Ishikawa (cell line): ENCODE data around the gene EXOC3.

Experiments used
- CEBPB ChIP-seq: IDR thresholded peaks from 2 replicates; pipeline ENCODE4 v1.6.1; 2012
- CREB1 ChIP-seq: IDR thresholded peaks from 2 replicates; pipeline ENCODE4 v1.6.1; 2012; ENCODE audit warnings: low read depth
- EGR1 ChIP-seq: IDR thresholded peaks from 2 replicates; pipeline ENCODE4 v1.6.1; 2012
- EP300 ChIP-seq: IDR thresholded peaks from 2 replicates; pipeline ENCODE4 v1.6.1; 2012; ENCODE audit warnings: borderline replicate concordance
- FOXM1 ChIP-seq: IDR thresholded peaks from 2 replicates; pipeline ENCODE4 v1.6.1; 2012; ENCODE audit warnings: low read depth, borderline replicate concordance
- MAX ChIP-seq: IDR thresholded peaks from 2 replicates; pipeline ENCODE4 v1.6.1; 2012
- NFIC ChIP-seq: IDR thresholded peaks from 2 replicates; pipeline ENCODE4 v1.6.1; 2012
- RAD21 ChIP-seq: IDR thresholded peaks from 2 replicates; pipeline ENCODE4 v1.6.1; 2012; ENCODE audit warnings: low read depth
- TAF1 ChIP-seq: IDR thresholded peaks from 2 replicates; pipeline ENCODE4 v1.6.1; 2012; ENCODE audit warnings: low read depth, mild to moderate bottlenecking
- TCF12 ChIP-seq: IDR thresholded peaks from 2 replicates; pipeline ENCODE4 v1.6.1; 2012; ENCODE audit warnings: low read depth
- TEAD4 ChIP-seq: IDR thresholded peaks from 2 replicates; pipeline ENCODE4 v1.6.1; 2012
- YY1 ChIP-seq: IDR thresholded peaks from 2 replicates; pipeline ENCODE4 v1.6.1; 2012; ENCODE audit warnings: low read depth
- ZBTB7A ChIP-seq: IDR thresholded peaks from 2 replicates; pipeline ENCODE4 v1.6.1; 2012; ENCODE audit warnings: low read depth
- TF ChIP-seq, protein P1 (sequence below): IDR thresholded peaks from 2 replicates; pipeline ENCODE4 v1.6.1; 2012; ENCODE audit warnings: low read depth, mild to moderate bottlenecking
- TF ChIP-seq, protein P2 (sequence below): IDR thresholded peaks from 2 replicates; pipeline ENCODE4 v1.6.1; 2012

EXOC3 gene

GRCh38 chr5:472076-472655 lies 29.2 kb downstream of the EXOC3 start:
- TF ChIP-seq ZBTB7A (no peak), EGR1 (peak; percentile 51)

DNA sequence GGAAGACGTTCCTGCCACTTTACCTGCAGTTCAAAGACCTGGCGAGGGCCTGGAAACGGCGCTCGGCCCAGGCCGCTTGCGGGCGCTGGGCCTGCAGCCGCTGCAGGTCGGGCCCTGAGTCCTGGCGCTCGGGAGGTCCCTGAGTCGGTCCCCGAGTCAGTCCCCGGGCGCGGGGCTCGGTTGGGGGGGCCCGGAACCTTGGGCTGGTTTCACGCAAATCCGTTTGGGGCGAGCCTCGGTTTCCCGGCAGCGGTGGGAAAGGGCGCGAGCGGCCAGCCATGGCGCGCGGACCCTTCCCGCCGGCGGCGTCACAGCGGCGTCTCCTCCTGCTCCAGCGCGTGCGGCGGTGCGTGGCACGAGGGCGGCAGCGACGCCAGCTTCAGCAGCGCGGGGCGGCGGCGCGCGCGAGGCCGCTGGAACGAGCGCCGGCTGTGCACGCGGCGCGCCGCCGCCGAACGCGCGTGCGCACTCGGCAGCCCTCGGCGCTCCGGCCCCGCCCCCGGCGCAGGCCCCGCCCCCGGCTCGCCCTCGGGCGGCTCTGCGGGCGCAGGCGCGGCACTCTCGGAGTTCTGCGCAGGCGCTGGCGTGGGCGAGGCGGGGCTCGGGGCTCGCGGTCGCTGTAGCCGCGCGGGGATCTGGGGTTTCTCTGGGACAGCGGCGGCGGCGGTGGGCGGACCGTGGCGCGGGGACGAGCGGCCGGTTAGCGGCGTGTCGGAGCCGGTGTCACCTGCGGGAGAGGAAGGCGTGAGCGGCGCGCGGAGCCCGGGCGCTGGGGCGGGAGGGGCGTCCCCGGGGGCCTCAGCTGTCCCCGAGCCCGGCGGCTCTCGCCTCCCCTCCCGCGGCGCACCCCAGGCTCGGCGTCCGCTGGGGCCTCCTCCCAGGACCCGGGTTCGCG lies 29.9 kb downstream of the EXOC3 start:
- TF ChIP-seq EGR1 (peak; percentile 52), YY1 (peak; percentile 61), MAX (peak; percentile 98), CREB1 (no peak), ZBTB7A (0 out of 2 replicates have a peak, but pooled peaks have one; percentile 21), TAF1 (peak; percentile 37; the same call in 1 of the 2 replicates)
- TF ChIP-seq, protein P1, sequence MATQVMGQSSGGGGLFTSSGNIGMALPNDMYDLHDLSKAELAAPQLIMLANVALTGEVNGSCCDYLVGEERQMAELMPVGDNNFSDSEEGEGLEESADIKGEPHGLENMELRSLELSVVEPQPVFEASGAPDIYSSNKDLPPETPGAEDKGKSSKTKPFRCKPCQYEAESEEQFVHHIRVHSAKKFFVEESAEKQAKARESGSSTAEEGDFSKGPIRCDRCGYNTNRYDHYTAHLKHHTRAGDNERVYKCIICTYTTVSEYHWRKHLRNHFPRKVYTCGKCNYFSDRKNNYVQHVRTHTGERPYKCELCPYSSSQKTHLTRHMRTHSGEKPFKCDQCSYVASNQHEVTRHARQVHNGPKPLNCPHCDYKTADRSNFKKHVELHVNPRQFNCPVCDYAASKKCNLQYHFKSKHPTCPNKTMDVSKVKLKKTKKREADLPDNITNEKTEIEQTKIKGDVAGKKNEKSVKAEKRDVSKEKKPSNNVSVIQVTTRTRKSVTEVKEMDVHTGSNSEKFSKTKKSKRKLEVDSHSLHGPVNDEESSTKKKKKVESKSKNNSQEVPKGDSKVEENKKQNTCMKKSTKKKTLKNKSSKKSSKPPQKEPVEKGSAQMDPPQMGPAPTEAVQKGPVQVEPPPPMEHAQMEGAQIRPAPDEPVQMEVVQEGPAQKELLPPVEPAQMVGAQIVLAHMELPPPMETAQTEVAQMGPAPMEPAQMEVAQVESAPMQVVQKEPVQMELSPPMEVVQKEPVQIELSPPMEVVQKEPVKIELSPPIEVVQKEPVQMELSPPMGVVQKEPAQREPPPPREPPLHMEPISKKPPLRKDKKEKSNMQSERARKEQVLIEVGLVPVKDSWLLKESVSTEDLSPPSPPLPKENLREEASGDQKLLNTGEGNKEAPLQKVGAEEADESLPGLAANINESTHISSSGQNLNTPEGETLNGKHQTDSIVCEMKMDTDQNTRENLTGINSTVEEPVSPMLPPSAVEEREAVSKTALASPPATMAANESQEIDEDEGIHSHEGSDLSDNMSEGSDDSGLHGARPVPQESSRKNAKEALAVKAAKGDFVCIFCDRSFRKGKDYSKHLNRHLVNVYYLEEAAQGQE: no peak

GRCh38 chr5:473551-474192 lies 30.7 kb downstream of the EXOC3 start:
- peak; percentile 81 for TF ChIP-seq ZBTB7A
- no peak for TF ChIP-seq FOXM1

DNA sequence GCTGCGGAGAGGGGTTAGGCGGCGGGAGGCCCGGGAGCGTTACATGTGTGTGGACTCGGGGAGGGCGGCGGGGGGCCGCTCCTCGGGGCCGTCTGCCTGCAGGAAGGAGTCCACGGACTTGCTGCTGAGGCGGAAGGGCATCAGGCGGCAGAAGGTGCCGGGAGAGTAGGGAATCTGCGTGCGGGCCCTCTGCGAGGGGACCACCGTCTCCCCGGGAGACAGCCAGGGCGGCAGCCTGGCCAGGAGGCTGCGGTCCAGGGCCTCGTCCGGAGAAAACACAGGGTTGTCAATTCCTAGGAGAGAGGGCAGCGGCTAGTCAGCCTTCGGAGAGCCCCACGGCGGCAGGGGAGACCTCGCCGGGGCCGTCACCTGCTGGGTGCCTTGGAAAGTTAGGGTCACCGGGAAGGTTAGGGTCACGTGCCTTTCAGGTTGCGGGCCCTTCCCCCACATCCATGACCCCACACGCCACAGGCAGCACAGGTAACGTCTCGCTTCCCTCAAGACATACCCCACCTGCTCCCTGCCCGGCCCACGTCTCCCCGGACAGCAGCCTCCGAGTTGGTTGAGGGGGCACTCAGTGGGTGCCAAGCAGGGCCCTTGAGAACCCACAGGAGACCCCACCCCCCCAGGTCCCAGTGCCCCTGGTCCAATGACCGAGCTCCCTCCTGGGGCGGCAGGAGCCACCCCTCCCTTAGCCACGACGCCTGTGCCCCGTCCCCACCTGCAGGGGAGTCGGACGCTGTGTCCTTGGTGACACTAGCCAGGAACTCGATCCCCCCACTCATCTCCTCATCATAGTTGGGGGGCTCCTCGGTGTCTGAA lies 32.1 kb downstream of the EXOC3 start:
- no peak for TF ChIP-seq TEAD4
- no peak for TF ChIP-seq YY1
- TF ChIP-seq EP300: no peak
- no peak for TF ChIP-seq MAX
- no peak for TF ChIP-seq TCF12
- TF ChIP-seq, protein P2, sequence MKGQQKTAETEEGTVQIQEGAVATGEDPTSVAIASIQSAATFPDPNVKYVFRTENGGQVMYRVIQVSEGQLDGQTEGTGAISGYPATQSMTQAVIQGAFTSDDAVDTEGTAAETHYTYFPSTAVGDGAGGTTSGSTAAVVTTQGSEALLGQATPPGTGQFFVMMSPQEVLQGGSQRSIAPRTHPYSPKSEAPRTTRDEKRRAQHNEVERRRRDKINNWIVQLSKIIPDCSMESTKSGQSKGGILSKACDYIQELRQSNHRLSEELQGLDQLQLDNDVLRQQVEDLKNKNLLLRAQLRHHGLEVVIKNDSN: no peak
- TF ChIP-seq RAD21: no peak
- no peak for TF ChIP-seq TAF1
- TF ChIP-seq CREB1: no peak
- TF ChIP-seq NFIC: no peak
- TF ChIP-seq EGR1: no peak

DNA sequence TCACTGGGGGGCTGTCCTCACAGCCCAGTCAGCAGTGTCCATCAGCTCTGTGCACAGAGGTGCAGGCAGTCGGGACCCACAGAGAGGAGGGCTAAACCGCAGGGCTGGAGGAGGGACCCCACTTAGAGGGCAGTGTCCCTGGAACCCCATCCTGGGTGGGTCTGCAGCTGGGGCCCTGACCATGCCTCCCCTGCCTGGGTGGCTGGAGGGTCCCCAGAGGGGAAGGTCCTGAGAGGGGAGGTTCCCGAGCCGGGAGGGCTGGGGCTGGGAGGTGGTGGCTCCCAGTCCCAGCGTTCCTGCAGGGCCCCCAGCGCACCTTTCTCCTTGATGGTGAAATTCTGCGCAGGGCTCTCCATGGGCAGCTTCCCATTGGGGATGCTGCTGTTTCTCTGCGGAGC lies 32.7 kb downstream of the EXOC3 start:
- TF ChIP-seq FOXM1: no peak
- TF ChIP-seq CEBPB: no peak
- no peak for TF ChIP-seq YY1

DNA sequence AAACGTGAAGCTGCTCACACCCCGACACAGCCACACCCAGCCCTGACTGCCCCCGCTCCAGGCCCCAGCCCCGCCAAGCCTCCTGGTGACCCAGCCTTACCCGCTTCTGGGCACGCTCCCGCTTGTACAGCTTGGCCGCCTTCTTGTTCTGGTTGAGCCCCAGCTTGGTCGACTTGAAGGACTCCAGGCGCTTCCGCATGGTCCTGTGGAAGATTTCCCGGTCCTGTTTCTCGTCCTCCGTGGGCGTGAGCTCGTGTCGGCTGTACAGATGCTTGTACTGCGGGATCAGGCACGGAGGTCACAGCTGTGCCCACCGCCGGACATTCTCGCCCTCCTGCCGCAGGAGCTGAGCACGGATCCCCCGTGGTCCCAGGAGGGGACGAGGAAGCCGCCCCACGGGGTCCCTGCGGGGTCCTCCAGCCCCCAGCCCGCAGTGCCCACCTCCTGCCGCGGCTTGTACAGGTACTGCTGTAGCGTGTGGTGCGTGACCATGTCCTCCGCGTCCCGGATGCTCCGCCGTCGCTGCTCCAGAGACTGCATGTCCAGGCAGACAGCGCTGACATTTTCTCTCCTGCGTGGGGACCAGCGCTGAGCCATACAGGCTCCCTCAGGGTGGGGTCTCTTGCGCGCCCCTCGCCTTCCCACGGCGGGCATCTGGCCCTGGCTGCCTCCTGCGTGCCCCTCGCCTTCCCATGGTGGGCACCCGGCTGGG lies 33.3 kb downstream of the EXOC3 start:
- no peak for TF ChIP-seq MAX
- TF ChIP-seq YY1: no peak

- TF ChIP-seq YY1 (no peak), EP300 (no peak), EGR1 (no peak), TEAD4 (no peak), ZBTB7A (no peak), RAD21 (no peak), FOXM1 (no peak), TAF1 (no peak), MAX (no peak), TCF12 (no peak), CREB1 (no peak), NFIC (no peak), CEBPB (no peak)
- TF ChIP-seq, protein P2: no peak
- TF ChIP-seq, protein P1: no peak
Measured at GRCh38 chr5:476814-477175, 33.8 kb downstream of the EXOC3 start.
